Nephron progenitor cell (in vitro differentiated cells): ENCODE results near the gene CUBN.

ENCODE experiments used
- DNase-seq: peaks from one replicate; pipeline ENCODE4 v3.0.0; 2021
- H3K27ac Mint-ChIP-seq: 2 replicates; pipeline ENCODE4 v1.8.0; 2021; ENCODE audit warnings: mild to moderate bottlenecking, moderate library complexity, mixed read lengths
- H3K27me3 Mint-ChIP-seq: 2 replicates; pipeline ENCODE4 v1.8.0; 2021; ENCODE audit warnings: mild to moderate bottlenecking, low read depth, mixed read lengths; ENCODE audit not compliant: poor library complexity
- H3K36me3 Mint-ChIP-seq: 2 replicates; pipeline ENCODE4 v1.8.0; 2021; ENCODE audit warnings: low read depth, mixed read lengths
- H3K4me1 Mint-ChIP-seq: 2 replicates; pipeline ENCODE4 v1.8.0; 2021; ENCODE audit warnings: mixed read lengths
- H3K4me3 Mint-ChIP-seq: 2 replicates; pipeline ENCODE4 v1.8.0; 2021; ENCODE audit warnings: mild to moderate bottlenecking, moderate library complexity, mixed read lengths
- H3K9me3 Mint-ChIP-seq: 2 replicates; pipeline ENCODE4 v1.8.0; 2021; ENCODE audit warnings: mild to moderate bottlenecking, moderate library complexity, mixed read lengths
- CTCF ChIP-seq: fragments of 200-600 bp; sonication (generic); IDR thresholded peaks from 2 replicates; pipeline ENCODE4 v1.5.0; 2021; ENCODE audit warnings: antibody characterized with exemption

The CUBN gene

GRCh38 chr10:16957038-16957437 is 172.6 kb downstream of the CUBN start:
- peaks cover 6% of the 10 kb centered on the region for H3K27me3 Mint-ChIP-seq
- TF ChIP-seq CTCF: no peak
- no peaks in the 10 kb centered on the region for H3K9me3 Mint-ChIP-seq
- DNase-seq: no peak
- no peak overlapping the region for H3K4me3 Mint-ChIP-seq
- H3K4me1 Mint-ChIP-seq: peaks cover 15% of the 10 kb centered on the region
- no peak overlapping the region for H3K27ac Mint-ChIP-seq
- H3K36me3 Mint-ChIP-seq: no peaks in the 10 kb centered on the region

GRCh38 chr10:16954280-16955030 is 175.2 kb downstream of the CUBN start:
- DNase-seq: no peak
- Mint-ChIP-seq H3K36me3 (no peaks in the 10 kb centered on the region), H3K4me1 (peaks cover 40% of the 10 kb centered on the region), H3K27ac (peak overlapping the region; percentile 61), H3K9me3 (no peaks in the 10 kb centered on the region), H3K4me3 (no peak overlapping the region), H3K27me3 (peaks cover 6% of the 10 kb centered on the region)
- no peak for TF ChIP-seq CTCF

GRCh38 chr10:16953270-16953669 is 176.3 kb downstream of the CUBN start:
- Mint-ChIP-seq H3K27me3 (peaks cover 6% of the 10 kb centered on the region), H3K27ac (no peak overlapping the region), H3K4me1 (peaks cover 49% of the 10 kb centered on the region), H3K4me3 (no peak overlapping the region), H3K9me3 (no peaks in the 10 kb centered on the region), H3K36me3 (no peaks in the 10 kb centered on the region)
- no peak for TF ChIP-seq CTCF
- DNase-seq: no peak

- Mint-ChIP-seq H3K27me3 (peaks cover 6% of the 10 kb centered on the region), H3K27ac (peak overlapping the region; percentile 93), H3K4me3 (no peak overlapping the region), H3K9me3 (no peaks in the 10 kb centered on the region), H3K4me1 (peaks cover 51% of the 10 kb centered on the region), H3K36me3 (no peaks in the 10 kb centered on the region)
- no peak for DNase-seq
- no peak for TF ChIP-seq CTCF
Measured at GRCh38 chr10:16952610-16953009, 177.0 kb downstream of the CUBN start.

- TF ChIP-seq CTCF: no peak
- DNase-seq: no peak
- peak overlapping the region; percentile 91 for H3K27ac Mint-ChIP-seq
- H3K4me1 Mint-ChIP-seq: peaks cover 55% of the 10 kb centered on the region
- H3K36me3 Mint-ChIP-seq: no peaks in the 10 kb centered on the region
- peak overlapping the region; percentile 7 for H3K4me3 Mint-ChIP-seq
- H3K27me3 Mint-ChIP-seq: peaks cover 6% of the 10 kb centered on the region
- no peaks in the 10 kb centered on the region for H3K9me3 Mint-ChIP-seq
Measured at GRCh38 chr10:16952080-16952479, 177.5 kb downstream of the CUBN start.
